Fibroblast of lung (primary cell): ENCODE measurements around the gene PYGO2. TPM values are rescaled to one million over a fixed set of nuclear protein-coding genes. Genes with fewer than 3 reads are reported as not detected.
"Not testable (repeated sequence)": the region's sequence is repeated elsewhere in the genome, so short reads cannot be mapped to it uniquely, and the experiment has no call there.

Experiments
- DNase-seq, 2 donors: peaks; one replicate each; pipeline versions ENCODE4 v3.0.0 to v3.0.0-alpha.2; 2010; ENCODE audit warnings: low read depth in 2 of 2
- H2AFZ ChIP-seq: 2 replicates; pipeline ENCODE4 v1.5.1; 2012; ENCODE audit warnings: low read length, control low read depth, inconsistent platforms
- H3K27ac ChIP-seq: 2 replicates; pipeline ENCODE4 v1.5.1; 2011; ENCODE audit warnings: low read length, control low read depth; ENCODE audit not compliant: insufficient read depth
- H3K27me3 ChIP-seq: 2 replicates; pipeline ENCODE4 v1.5.1; 2011; ENCODE audit warnings: mild to moderate bottlenecking, low read length; ENCODE audit not compliant: control insufficient read depth, insufficient read depth
- H3K36me3 ChIP-seq: 2 replicates; pipeline ENCODE4 v1.5.1; 2011; ENCODE audit warnings: low read length; ENCODE audit not compliant: control insufficient read depth, insufficient read depth
- H3K4me1 ChIP-seq: 2 replicates; pipeline ENCODE4 v1.5.1; 2011; ENCODE audit warnings: low read length; ENCODE audit not compliant: control insufficient read depth, insufficient read depth; ENCODE audit errors: extremely low read depth
- H3K4me2 ChIP-seq: 2 replicates; pipeline ENCODE4 v1.5.1; 2011; ENCODE audit warnings: low read length, control low read depth; ENCODE audit not compliant: insufficient read depth; ENCODE audit errors: extremely low read depth
- H3K4me3 ChIP-seq, 4 experiments: fragments of 200-600 bp in 1 of 4; sonication (generic) in 1 of 4; replicated peaks in 1 of 4; 2 replicates each; pipeline ENCODE4 v1.5.1; 2011 to 2016; ENCODE audit warnings: low read length in 4 of 4, low read depth in 3 of 4, mild to moderate bottlenecking in 3 of 4, control low read depth in 2 of 4, inconsistent platforms in 1 of 4, mixed read lengths in 1 of 4; ENCODE audit not compliant: insufficient read depth in 1 of 4; ENCODE audit errors: control extremely low read depth in 1 of 4
- H3K79me2 ChIP-seq: 2 replicates; pipeline ENCODE4 v1.5.1; 2012; ENCODE audit warnings: mild to moderate bottlenecking, low read length, inconsistent platforms; ENCODE audit not compliant: control insufficient read depth, insufficient read depth
- H3K9ac ChIP-seq: 2 replicates; pipeline ENCODE4 v1.5.1; 2011; ENCODE audit warnings: mild to moderate bottlenecking, low read length, control low read depth; ENCODE audit not compliant: insufficient read depth
- H3K9me3 ChIP-seq: 2 replicates; pipeline ENCODE4 v1.5.1; 2012; ENCODE audit warnings: low read depth, low read length; ENCODE audit not compliant: control insufficient read depth, insufficient read depth
- H4K20me1 ChIP-seq: 2 replicates; pipeline ENCODE4 v1.5.1; 2011; ENCODE audit warnings: low read length; ENCODE audit not compliant: control insufficient read depth, insufficient read depth; ENCODE audit errors: extremely low read depth
- EZH2 ChIP-seq: IDR thresholded peaks from 2 replicates; pipeline ENCODE4 v1.5.1; 2012; ENCODE audit warnings: low read length, control low read depth, mild to moderate bottlenecking; ENCODE audit errors: missing control alignments
- polyA plus RNA-seq, 2 donors: library from polyadenylated mRNA; depleted of rRNA in 1 of 2; stranded (reverse) in 1 of 2; unstranded in 1 of 2; fragments of >200 nt; gene quantifications; 2 replicates each; pipeline ENCODE4 v1.2.1, GENCODE V29; 2011 to 2012; ENCODE audit warnings: missing spikeins in 1 of 2
- total RNA-seq: library from RNA; depleted of rRNA; stranded (reverse); fragments of >200 nt; gene quantifications from 2 replicates; pipeline ENCODE4 v1.2.1, GENCODE V29; 2014
- TF ChIP-seq, protein P1 (sequence below), 2 donors: IDR thresholded peaks in 1 of 2; conservative IDR thresholded peaks in 1 of 2; 1 replicate in 1 of 2; 2 replicates in 1 of 2; pipeline ENCODE4 v1.5.1; 2011 to 2012; ENCODE audit warnings: low read length in 2 of 2, control low read depth in 1 of 2, inconsistent platforms in 1 of 2, low read depth in 1 of 2, mild to moderate bottlenecking in 1 of 2

The PYGO2 gene
- total and polyA plus RNA-seq, 2 donors (not counting 1 experiment from before 2014, with no cell fraction given) = 15.3 to 28.1 TPM

GRCh38 chr1:154978360-154978759 lies 16.8 kb upstream of the PYGO2 start:
- Histone ChIP-seq H3K27me3 (no peaks in the 10 kb centered on the region), H3K9me3 (no peaks in the 10 kb centered on the region), H2AFZ (no peak overlapping the region), H4K20me1 (no peaks in the 10 kb centered on the region), H3K79me2 (peaks cover 38% of the 10 kb centered on the region), H3K4me1 (peaks cover 4% of the 10 kb centered on the region), H3K9ac (no peak overlapping the region), H3K4me3 (no peak overlapping the region), H3K27ac (no peak overlapping the region), H3K36me3 (no peaks in the 10 kb centered on the region), H3K4me2 (no peak overlapping the region)
- TF ChIP-seq EZH2 = no peak
- TF ChIP-seq, protein P1, sequence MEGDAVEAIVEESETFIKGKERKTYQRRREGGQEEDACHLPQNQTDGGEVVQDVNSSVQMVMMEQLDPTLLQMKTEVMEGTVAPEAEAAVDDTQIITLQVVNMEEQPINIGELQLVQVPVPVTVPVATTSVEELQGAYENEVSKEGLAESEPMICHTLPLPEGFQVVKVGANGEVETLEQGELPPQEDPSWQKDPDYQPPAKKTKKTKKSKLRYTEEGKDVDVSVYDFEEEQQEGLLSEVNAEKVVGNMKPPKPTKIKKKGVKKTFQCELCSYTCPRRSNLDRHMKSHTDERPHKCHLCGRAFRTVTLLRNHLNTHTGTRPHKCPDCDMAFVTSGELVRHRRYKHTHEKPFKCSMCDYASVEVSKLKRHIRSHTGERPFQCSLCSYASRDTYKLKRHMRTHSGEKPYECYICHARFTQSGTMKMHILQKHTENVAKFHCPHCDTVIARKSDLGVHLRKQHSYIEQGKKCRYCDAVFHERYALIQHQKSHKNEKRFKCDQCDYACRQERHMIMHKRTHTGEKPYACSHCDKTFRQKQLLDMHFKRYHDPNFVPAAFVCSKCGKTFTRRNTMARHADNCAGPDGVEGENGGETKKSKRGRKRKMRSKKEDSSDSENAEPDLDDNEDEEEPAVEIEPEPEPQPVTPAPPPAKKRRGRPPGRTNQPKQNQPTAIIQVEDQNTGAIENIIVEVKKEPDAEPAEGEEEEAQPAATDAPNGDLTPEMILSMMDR (conservative IDR thresholded peaks at IDR 0.05 in 1 of 2, IDR thresholded peaks at IDR 0.05 in 1 of 2; ENCODE audit: low read depth in 1 of 2, low read length in 2 of 2) = no peak
- DNase-seq = no peak

DNA sequence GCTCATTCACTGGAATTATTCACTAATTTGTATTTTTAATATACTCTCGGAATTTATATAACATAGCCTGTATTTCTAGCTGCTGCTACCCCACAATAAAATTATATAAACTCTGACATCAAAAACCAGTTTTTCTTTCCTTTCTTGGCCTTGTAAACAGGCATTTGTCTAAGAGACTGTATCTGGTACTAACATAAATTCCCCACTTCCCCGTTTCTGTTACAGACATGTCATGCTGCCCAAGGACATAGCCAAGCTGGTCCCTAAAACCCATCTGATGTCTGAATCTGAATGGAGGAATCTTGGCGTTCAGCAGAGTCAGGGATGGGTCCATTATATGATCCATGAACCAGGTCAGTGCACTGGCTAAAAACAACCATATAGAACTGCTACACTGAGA lies 16.2 kb upstream of the PYGO2 start:
- H3K36me3 ChIP-seq, H3K9ac ChIP-seq, DNase-seq, H2AFZ ChIP-seq, H3K4me3 ChIP-seq, H3K27ac ChIP-seq, H3K4me1 ChIP-seq, H3K4me2 ChIP-seq, H4K20me1 ChIP-seq, H3K9me3 ChIP-seq, H3K27me3 ChIP-seq: not testable (repeated sequence)
- H3K79me2 ChIP-seq = peaks cover 37% of the 10 kb centered on the region

DNA sequence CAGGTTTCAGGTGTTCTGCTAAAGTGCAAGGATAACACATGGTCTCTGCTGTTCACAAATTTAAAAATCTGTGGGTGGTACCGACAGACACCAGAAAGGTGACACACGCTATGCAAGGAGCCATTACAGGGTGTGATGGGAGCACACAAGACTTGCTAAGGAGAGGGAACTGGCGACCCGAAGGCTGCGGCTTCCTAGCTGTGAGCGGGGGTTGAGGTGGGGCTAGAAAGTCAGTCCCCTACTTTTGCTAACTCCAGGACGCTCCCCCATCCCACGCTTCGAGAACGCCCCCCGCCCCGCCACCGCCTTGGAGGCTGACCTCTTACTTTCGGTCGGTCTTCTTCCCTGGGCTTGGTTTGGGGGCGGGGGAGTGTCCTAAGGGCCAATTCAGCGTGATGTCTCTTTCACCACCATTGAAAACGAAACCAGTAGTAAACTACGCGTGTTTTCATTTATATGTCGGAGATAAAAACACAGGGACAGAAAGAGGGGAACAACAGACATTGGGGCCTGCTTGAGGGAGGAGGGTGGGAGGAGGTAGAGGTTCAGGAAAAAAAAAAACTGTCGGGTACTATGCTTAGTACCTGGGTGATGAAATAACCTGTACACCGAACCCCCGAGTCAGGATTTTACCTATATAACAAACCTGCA lies 14.0 kb upstream of the PYGO2 start:
- TF ChIP-seq EZH2 = no peak
- peak overlapping the region; percentile 34 for H3K9ac ChIP-seq
- H3K27me3 ChIP-seq = no peaks in the 10 kb centered on the region
- H3K9me3 ChIP-seq = no peaks in the 10 kb centered on the region
- H2AFZ ChIP-seq = peak overlapping the region; percentile 37
- DNase-seq = peak; percentile 54 to 64
- H3K27ac ChIP-seq = peak overlapping the region; percentile 94
- H3K79me2 ChIP-seq = peaks cover 44% of the 10 kb centered on the region
- H3K4me3 ChIP-seq = peak overlapping the region; percentile 39 to 93 (median 70)
- H3K4me2 ChIP-seq = peak overlapping the region; percentile 99
- H3K4me1 ChIP-seq = peaks cover 15% of the 10 kb centered on the region
- H4K20me1 ChIP-seq = no peaks in the 10 kb centered on the region
- no peaks in the 10 kb centered on the region for H3K36me3 ChIP-seq

- Histone ChIP-seq H3K27ac (peak overlapping the region; percentile 94), H3K79me2 (peaks cover 50% of the 10 kb centered on the region), H2AFZ (peak overlapping the region; percentile 49), H3K4me1 (peaks cover 15% of the 10 kb centered on the region), H3K9me3 (no peaks in the 10 kb centered on the region), H3K9ac (peak overlapping the region; percentile 34), H3K36me3 (no peaks in the 10 kb centered on the region), H3K4me2 (peak overlapping the region; percentile 99), H3K4me3 (peak overlapping the region; percentile 39 to 93 (median 70)), H3K27me3 (no peaks in the 10 kb centered on the region), H4K20me1 (no peaks in the 10 kb centered on the region)
- DNase-seq = peak; percentile 89 to 96
- TF ChIP-seq, protein P1 (conservative IDR thresholded peaks at IDR 0.05 in 1 of 2, IDR thresholded peaks at IDR 0.05 in 1 of 2; ENCODE audit: low read depth in 1 of 2, low read length in 2 of 2) = no peak
- TF ChIP-seq EZH2 = no peak
Measured at GRCh38 chr1:154974808-154975408, 13.3 kb upstream of the PYGO2 start.
